Activated CD4-positive, CD25-positive, alpha-beta regulatory T cell treated with anti-CD3 and anti-CD28 coated beads, Interleukin-2, amount 50 U/mL, for 24 hours (primary cell): Measurements from ENCODE around the gene PSME3.

ENCODE experiments used
- ATAC-seq, 2 donors: fragments of 150-1000 bp; cut with Tn5 transposase; one replicate each; pipeline ENCODE4 v1.10.0; 2021; ENCODE audit warnings: mild to moderate bottlenecking in 1 of 2, moderate library complexity in 1 of 2

PSME3 gene

DNA sequence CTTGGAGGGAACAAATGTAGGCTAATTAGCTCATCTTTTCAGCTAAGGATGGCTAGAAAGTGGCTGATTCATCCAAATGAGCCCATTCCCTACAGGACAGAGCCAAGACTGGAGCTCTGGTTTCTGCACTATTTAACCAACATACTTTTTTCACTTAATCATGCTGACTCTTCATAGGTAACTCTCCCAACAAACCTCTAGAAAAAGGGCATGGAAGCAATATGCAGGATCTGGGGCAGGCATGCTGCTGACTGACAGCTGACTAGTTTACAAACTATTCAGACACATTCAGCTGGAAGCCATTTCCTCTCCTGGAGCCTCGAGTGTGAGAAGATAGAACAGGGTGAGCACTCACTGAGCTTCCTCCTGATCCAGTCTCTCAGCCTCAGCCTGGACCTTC, 15.3 kb upstream of the PSME3 start:
- no peak for ATAC-seq

DNA sequence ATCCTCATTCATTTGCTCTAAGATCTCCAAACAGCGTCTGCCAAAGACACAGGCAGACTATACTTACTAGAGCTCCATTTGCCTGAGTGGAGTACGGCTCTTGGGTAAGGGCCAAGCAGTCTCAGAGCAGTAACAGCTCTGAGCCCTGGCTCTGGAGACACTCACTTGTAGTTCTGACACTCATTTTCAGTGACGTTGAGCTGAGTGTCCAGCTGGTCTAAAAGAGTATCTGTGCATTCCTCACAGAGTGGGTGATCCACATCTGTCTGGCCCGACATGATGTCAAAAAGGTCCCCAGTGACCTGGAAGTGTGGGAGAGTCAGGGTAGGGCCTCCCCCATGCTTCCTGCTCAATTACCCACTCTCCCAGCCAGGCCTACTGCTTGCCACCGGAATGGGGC, 14.8 kb upstream of the PSME3 start:
- ATAC-seq, result no peak

DNA sequence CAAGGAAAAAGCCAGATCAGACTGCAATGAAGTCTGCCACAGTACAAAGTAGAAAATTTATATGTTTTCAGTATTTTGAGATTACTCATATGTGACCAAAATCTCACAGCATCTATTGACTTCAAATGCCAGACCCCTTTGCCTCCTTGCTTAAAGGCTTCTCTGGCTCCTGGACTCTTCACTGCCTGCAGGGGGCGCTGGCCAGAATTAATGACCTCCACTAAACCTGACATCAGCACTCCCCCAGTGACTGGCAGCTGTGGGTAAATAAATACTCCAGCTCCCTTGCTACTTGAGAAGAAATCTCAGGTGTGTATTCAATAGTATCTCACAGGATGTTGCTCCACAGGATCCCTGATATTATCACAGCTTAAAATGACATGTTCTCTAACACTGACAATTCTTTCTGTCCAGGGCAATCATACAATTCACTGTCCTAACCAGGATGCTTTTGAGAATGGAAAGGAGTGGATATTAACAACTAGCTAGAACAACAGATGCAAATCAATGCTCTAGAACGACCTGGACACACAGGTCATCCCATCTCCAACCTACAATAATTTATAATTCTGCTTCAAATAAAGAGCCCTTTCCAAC, 13.2 kb upstream of the PSME3 start:
- peak; percentile 30 to 44 for ATAC-seq

DNA sequence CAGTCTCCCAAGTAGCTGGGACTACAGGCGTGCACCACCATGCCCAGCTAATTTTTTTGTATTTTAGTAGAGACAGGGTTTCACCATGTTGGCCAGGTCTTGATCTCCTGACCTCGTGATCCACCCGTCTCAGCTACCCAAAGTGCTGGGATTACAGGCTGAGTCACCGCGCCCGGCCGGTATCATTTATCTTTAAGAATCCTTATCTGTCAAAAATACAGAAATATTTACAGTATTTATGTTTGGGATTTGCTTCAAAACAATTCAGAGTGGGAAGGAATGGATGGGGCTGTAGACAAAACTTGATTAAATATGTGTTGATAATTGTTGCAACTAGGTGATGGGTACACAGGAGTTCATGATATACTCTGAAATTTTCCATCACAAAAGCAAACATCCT, 12.0 kb upstream of the PSME3 start:
- no peak for ATAC-seq

- no peak for ATAC-seq
These were observed 5.7 kb upstream of the PSME3 start for GRCh38 chr17:42827472-42827871.

DNA sequence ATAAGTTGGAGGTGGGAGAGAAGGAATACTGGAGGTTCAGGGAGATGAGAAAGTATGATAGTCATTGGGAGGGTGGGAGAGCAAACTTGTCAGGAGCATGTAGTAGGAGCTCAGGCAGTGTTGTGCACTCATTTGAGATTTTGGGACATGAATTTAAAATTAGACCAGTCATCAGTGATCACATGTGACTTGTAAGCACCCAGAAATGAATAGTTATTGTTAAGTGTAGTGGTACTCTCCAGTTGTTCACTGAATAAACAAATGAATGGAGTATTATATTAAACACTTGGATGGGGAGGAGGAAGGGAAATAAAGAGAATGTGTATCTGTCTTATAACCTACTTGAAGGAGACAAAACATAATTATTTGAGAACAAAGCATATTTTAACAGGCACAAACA, 2.2 kb upstream of the PSME3 start:
- no peak for ATAC-seq

- peak; percentile 55 to 69 for ATAC-seq
These were observed 824 bp upstream of the PSME3 start for GRCh38 chr17:42832213-42832933.

GRCh38 chr17:42833767-42834422, 698 bp downstream of the PSME3 start:
- ATAC-seq, result no peak

DNA sequence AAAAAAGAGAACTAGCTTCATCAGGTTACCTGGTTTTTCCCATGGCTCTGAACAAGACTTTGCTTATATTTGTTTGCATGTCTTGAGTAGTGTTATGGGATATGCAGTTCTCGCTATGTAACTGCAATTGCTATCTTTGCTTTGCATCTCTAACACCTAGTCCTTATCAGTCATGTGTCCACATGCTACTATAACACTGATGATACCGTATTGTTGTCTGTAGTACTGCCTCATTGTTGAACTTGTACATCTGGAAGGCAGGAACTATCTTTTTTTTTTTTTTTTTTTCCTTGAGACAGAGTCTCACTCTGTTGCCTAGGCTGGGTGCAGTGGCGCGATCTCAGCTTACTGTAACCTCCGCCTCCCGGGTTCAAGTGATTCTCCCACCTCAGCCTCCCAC, 2.5 kb downstream of the PSME3 start:
- ATAC-seq, result no peak

GRCh38 chr17:42841975-42842685, 8.9 kb downstream of the PSME3 start:
- no peak for ATAC-seq

DNA sequence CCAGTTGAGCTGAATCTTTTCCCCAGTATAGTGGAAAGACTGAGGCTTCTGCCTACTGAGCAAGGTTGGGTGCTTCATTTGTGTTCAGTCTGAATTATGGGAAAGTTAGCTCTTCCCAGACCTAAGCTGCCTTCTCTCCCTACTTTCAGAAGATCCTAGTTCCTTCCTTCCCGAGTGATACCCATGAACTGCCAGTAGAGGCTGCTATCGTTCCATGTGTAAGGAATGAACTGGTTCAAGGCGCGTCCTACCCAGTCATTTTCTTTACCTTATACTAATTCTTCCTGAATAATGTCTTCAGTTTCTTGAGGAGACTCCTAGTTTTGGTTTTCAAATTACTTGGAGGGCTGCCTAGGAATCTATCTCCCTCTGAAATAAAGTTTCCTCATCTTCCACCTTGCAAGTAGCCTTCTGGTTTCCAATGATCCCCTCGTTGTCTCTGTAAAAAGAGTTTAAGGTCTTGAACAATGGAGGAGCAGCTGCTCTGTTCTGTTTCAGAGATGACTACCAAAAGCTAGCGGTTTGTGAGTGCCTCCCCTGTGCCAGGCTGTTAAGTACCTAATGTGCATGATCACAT, 10.2 kb downstream of the PSME3 start:
- no peak for ATAC-seq

GRCh38 chr17:42844271-42844670, 11.1 kb downstream of the PSME3 start, which contains the start of gene AOC2:
AOC2 (plus strand) TSS chr17:42844580; CDS start chr17:42844627, 47 bp downstream.
- no peak for ATAC-seq

GRCh38 chr17:42844761-42845555, 11.8 kb downstream of the PSME3 start:
- no peak for ATAC-seq

GRCh38 chr17:42845556-42845917, 12.3 kb downstream of the PSME3 start:
- ATAC-seq, result no peak

DNA sequence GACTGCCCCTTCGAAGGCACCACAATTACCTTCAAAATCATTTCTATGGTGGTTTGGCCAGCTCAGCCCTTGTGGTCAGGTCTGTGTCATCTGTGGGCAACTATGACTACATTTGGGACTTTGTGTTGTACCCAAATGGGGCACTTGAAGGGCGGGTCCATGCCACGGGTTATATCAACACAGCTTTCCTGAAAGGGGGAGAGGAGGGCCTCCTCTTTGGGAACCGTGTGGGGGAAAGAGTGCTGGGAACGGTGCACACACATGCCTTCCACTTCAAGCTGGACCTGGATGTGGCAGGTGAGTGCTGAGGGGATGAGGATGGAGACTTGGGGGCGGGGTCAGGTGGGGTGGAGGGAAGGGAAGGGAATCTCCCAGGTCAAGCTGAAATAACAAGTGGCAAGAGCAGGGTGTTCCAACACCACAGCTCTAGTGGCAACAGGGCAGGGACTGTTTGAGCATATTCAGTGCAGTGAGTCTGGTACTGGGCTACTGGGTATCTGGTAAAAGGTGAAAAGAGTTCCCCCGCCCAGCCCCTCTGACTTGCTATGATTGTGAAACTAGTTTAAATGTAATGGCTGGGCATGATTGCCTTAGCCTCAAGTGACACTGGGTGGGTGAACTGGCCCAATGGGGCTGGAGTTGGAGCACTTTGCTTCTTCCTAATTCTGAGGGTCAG, 12.9 kb downstream of the PSME3 start:
- ATAC-seq, result peak; percentile 78 to 83

- no peak for ATAC-seq
These were observed 13.5 kb downstream of the PSME3 start for GRCh38 chr17:42846594-42847280.

DNA sequence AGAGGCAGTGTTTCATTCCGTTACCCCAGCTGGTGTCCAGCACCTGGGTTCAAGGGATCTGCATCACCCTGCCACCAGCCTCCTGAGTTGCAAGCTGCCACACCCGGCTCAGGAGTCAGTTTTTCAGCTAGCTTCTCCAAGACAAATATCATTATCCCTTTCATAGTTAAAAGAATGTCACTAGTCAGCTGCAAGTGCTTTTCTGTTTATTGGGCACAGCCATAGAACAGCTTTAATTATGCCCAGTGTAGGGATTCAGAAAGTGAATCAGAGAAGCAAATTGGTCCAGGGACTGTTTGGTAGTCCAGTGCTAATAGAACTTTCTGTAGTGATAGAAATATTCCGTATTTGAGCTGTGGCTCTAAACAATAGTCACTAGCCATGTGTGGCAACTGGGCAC, 14.9 kb downstream of the PSME3 start:
- ATAC-seq, result no peak

- ATAC-seq, result no peak
These were observed 15.8 kb downstream of the PSME3 start for GRCh38 chr17:42849031-42849430.

- no peak for ATAC-seq
These were observed 16.4 kb downstream of the PSME3 start for GRCh38 chr17:42849451-42850181.

- ATAC-seq, result no peak
These were observed 17.8 kb downstream of the PSME3 start, which contains the start of gene AOC3 for GRCh38 chr17:42850954-42851353. AOC3 (plus strand) TSS chr17:42851199; CDS start chr17:42851344, 145 bp downstream.
